GM21390 (cell line): ENCODE results near the gene CYB5RL.
"Not testable (repeated sequence)": the region's sequence is repeated elsewhere in the genome, so short reads cannot be mapped to it uniquely, and the experiment has no call there.

Experiments used
- ATAC-seq: cut with Tn5 transposase; IDR thresholded peaks from one replicate; pipeline ENCODE4 v1.9.1; 2021; ENCODE audit not compliant: unreplicated experiment

The CYB5RL gene

GRCh38 chr1:54227091-54227602, 27.3 kb upstream of the CYB5RL start:
- no peak for ATAC-seq

GRCh38 chr1:54225986-54226559, 26.2 kb upstream of the CYB5RL start:
- no peak for ATAC-seq

- ATAC-seq = no peak
Observed at GRCh38 chr1:54225378-54225777, 25.5 kb upstream of the CYB5RL start.

GRCh38 chr1:54224233-54224632, 24.4 kb upstream of the CYB5RL start:
- ATAC-seq = no peak

- no peak for ATAC-seq
Observed at GRCh38 chr1:54223441-54224202, 23.8 kb upstream of the CYB5RL start.

- no peak for ATAC-seq
Observed at GRCh38 chr1:54222711-54223110, 22.9 kb upstream of the CYB5RL start.

DNA sequence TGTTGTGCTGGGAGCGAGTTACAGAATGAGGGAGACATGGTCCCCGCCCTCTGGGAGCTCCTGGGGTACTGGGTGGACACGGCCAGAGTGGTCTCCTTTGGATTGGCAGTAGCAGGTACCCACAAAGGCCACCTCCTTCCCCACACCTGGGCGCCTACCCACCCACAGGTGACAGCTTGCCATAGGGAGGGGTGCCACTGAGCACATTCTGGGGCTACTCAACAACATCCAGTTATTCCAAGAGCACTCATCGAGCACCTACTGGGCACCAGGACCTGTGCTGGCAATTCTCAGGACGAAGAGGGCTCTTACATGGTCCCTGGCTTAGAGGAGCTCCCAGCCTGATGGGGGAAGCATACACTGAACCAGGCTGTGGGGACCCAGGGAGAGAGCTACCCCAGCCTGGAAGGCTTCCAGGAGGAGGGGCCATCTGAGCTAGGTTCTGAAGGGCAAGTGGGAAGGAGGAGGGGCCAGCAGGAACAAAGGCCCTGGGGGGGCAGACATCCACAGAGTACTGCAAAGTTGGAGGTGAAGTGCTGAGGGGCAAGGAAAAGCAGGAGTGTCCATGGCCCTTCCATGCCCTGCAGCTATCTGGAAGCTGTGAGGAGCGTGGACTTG, 22.1 kb upstream of the CYB5RL start:
- ATAC-seq = no peak

- no peak for ATAC-seq
Observed at GRCh38 chr1:54221113-54221834, 21.4 kb upstream of the CYB5RL start.

GRCh38 chr1:54220004-54220811, 20.4 kb upstream of the CYB5RL start:
- ATAC-seq = no peak

DNA sequence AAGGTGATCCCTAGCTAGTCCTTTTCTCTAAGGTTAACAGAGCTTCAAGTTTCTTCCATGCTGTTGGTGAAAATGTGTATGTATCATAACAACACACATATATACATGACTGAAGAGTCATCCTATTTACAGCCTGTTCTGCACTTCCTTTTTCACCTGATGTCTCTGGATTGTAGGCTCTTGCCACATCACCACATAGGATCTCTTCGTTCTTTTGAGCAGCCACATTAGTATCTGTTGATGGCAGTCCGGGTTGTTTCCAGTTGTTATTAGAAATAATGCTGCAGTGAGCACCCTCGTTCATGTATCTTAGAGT, 19.8 kb upstream of the CYB5RL start:
- no peak for ATAC-seq

GRCh38 chr1:54218883-54219687, 19.3 kb upstream of the CYB5RL start:
- no peak for ATAC-seq

DNA sequence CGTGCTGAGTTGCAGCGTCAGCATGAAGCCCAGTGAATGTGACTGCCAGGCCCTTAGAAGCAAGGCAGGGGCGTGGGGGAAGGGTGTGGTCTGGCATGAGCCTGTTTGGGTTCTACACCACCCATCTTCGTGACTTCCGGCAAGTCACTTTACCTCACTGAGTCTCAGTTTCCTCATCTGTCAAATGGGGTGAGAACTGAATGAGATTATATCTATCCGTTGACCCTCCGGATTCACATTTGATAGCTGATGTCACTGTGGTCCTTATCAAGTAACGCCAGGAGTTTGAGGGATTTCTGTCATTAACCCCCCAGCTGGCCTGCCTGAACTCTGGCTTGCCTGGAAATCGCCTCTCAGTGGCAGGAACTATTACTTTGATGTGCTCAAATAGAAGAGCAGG, 15.7 kb upstream of the CYB5RL start:
- no peak for ATAC-seq

- no peak for ATAC-seq
Observed at GRCh38 chr1:54212872-54213271, 13.0 kb upstream of the CYB5RL start.

DNA sequence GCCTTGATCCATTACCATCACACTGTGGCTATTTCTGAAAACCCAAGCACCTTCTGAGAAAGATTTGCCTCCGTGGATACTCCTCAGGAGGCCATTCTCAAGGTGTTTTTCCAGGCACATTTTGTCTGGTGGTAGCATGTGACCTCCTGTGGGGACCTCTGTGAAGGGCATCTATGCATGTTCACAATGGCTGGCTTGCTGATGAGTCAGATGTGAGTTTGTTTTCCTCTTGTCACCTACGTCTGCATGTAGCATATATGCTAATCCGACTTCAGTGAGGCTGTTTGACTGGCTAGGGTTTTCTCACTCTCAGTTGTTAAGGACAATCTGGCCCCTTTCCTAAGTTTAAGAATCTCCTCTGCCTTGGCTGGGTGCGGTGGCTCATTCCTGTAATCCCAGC, 8.1 kb upstream of the CYB5RL start:
- not testable (repeated sequence) for ATAC-seq

DNA sequence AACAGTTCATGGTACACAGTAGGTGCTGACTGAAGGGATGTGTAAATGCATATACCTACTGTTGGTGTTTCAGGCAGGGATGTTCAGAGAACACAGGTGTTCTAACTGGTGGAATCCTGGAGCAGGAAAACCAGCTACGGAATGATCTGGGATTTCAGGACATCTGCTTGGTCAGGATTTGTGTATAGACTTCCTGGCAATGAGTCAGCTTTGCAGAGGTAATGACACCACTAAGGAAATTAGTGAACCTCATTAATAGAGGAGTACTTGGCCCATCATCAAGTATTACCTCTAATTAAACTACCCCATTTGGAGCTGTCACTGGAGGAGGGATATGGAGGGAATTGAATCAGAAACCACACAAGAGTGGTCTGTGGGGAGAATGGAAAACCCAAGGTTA, 7.5 kb upstream of the CYB5RL start:
- no peak for ATAC-seq

DNA sequence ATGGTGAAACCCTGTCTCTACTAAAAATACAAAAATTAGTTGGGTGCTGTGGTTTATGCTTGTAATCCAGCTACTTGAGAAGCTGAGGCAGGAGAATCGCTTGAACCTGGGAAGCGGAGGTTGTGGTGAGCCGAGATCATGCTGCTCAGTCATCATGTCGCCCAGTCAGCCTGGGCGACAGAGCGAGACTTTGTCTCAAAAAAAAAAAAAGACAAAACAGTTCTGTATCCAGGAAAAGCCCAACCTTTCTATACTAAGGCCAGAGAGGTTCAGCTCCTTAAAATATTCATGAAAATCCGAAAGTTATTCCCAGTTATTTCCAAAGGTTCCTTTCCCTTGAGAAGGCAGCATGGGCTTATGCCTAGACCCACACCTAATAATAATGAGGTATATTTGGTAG, 4.4 kb upstream of the CYB5RL start:
- no peak for ATAC-seq

- peak; percentile 13 for ATAC-seq
Observed at GRCh38 chr1:54200519-54200997, 728 bp upstream of the CYB5RL start.

GRCh38 chr1:54199151-54199764, 572 bp downstream of the CYB5RL start:
- peak; percentile 3 for ATAC-seq

DNA sequence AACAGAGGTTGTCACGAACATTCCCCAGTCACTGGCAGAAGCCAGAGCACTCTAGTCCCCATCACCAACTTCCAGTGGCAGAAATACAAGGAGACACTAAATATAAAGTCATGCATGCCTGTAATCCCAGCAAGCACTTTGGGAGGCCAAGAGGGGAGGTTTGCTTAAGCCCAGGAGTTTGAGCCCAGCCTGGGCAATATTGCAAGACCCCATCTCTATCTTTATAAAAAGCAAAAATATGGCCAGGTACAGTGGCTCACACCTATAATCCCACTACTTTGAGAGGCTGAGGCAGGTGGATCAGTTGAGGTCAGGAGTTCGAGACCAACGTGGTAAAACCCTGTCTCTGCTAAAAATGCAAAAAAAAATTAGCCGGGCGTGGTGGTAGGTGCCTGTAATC, 6.4 kb downstream of the CYB5RL start:
- ATAC-seq = no peak
